Prostate gland (tissue), 2 donors: ENCODE data around the gene RAI1.

Experiments used
- POLR2A ChIP-seq: fragments of 450-650 bp; IDR thresholded peaks from one replicate; pipeline ENCODE4 v1.6.1; 2016; ENCODE audit warnings: antibody characterized with exemption, mild to moderate bottlenecking
- TF ChIP-seq, protein P1 (sequence below), 4 experiments: fragments of 200-600 bp in 2 of 4; fragments of 450-650 bp in 2 of 4; sonication (generic) in 2 of 4; IDR thresholded peaks; 1 replicate in 3 of 4; 2 replicates in 1 of 4; pipeline ENCODE4 v1.5.1; 2016 to 2019; ENCODE audit warnings: antibody characterized with exemption in 4 of 4, mild to moderate bottlenecking in 2 of 4, moderate library complexity in 2 of 4

- TF ChIP-seq, protein P1, sequence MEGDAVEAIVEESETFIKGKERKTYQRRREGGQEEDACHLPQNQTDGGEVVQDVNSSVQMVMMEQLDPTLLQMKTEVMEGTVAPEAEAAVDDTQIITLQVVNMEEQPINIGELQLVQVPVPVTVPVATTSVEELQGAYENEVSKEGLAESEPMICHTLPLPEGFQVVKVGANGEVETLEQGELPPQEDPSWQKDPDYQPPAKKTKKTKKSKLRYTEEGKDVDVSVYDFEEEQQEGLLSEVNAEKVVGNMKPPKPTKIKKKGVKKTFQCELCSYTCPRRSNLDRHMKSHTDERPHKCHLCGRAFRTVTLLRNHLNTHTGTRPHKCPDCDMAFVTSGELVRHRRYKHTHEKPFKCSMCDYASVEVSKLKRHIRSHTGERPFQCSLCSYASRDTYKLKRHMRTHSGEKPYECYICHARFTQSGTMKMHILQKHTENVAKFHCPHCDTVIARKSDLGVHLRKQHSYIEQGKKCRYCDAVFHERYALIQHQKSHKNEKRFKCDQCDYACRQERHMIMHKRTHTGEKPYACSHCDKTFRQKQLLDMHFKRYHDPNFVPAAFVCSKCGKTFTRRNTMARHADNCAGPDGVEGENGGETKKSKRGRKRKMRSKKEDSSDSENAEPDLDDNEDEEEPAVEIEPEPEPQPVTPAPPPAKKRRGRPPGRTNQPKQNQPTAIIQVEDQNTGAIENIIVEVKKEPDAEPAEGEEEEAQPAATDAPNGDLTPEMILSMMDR (IDR thresholded peaks at IDR 0.05): no peak
- no peak for TF ChIP-seq POLR2A
These were observed 61.6 kb downstream of the RAI1 start for GRCh38 chr17:17742688-17743390.
